Peyer's patch (tissue), 4 donors: ENCODE results near the gene TMEM87B. TPM values are rescaled to one million over a fixed set of nuclear protein-coding genes. Genes with fewer than 3 reads are reported as not detected.
A peak's percentile ranks its signal among the peaks of the same experiment; 100 is the strongest.

Experiments used
- DNase-seq, 3 donors: peaks; one replicate each; pipeline ENCODE4 v3.0.0-alpha.2; 2017 to 2019
- H3K27ac ChIP-seq, 4 donors: fragments of 200-600 bp; sonication (generic); one replicate each; pipeline ENCODE4 v1.5.1; 2016 to 2019
- H3K27me3 ChIP-seq, 2 donors: fragments of 200-600 bp; sonication (generic); one replicate each; pipeline ENCODE4 v1.5.1; 2019
- H3K36me3 ChIP-seq, 3 donors: fragments of 200-600 bp; sonication (generic); one replicate each; pipeline ENCODE4 v1.5.1; 2016 to 2019
- H3K4me1 ChIP-seq, 4 donors: fragments of 200-600 bp; sonication (generic); one replicate each; pipeline ENCODE4 v1.5.1; 2016 to 2019
- H3K4me3 ChIP-seq, 4 donors: fragments of 200-600 bp; sonication (generic); 1 replicate in 3 of 4; 2 replicates in 1 of 4; pipeline ENCODE4 v1.5.1; 2016 to 2019; ENCODE audit warnings: mild to moderate bottlenecking in 1 of 4
- H3K9me3 ChIP-seq, 4 donors: fragments of 200-600 bp; sonication (generic); one replicate each; pipeline ENCODE4 v1.5.1; 2016 to 2019; ENCODE audit warnings: mild to moderate bottlenecking in 1 of 4
- CTCF ChIP-seq, 6 experiments: fragments of 450-650 bp in 4 of 6; fragments of 200-600 bp in 2 of 6; sonication (generic) in 1 of 6; IDR thresholded peaks; one replicate each; pipeline ENCODE4 v1.5.1; 2017 to 2019; ENCODE audit warnings: antibody characterized with exemption in 6 of 6, mild to moderate bottlenecking in 3 of 6, moderate library complexity in 1 of 6
- POLR2A ChIP-seq, 2 donors: fragments of 450-650 bp; IDR thresholded peaks; one replicate each; pipeline ENCODE4 v1.5.1; 2017; ENCODE audit warnings: antibody characterized with exemption in 2 of 2, mild to moderate bottlenecking in 2 of 2, moderate library complexity in 2 of 2
- total RNA-seq, 4 donors: library from RNA; depleted of rRNA; stranded (reverse); fragments of >200 nt; gene quantifications; one replicate each; pipeline ENCODE4 v1.1.0, GENCODE V29; 2016

TMEM87B gene
- total RNA-seq, 4 donors from 2014 or later, result 22.3 to 85.6 (median 48.6) TPM

- H3K4me3 ChIP-seq, result no peak overlapping the region
- no peaks in the 10 kb centered on the region for H3K9me3 ChIP-seq
- H3K27ac ChIP-seq, result peak overlapping the region in 2 of 4 donors; percentile 64 to 72
- H3K4me1 ChIP-seq, result peaks cover 0 to 11% (median 0%) of the 10 kb centered on the region in 4 donors
- H3K27me3 ChIP-seq, result no peaks in the 10 kb centered on the region
- DNase-seq, result peak in 2 of 3 donors; percentile 59 to 72
- no peaks in the 10 kb centered on the region for H3K36me3 ChIP-seq
- TF ChIP-seq CTCF (IDR thresholded peaks at IDR 0.05) (peak in 1 of 6 experiments; percentile 7), POLR2A (IDR thresholded peaks at IDR 0.05) (no peak)
These were observed 33.8 kb upstream of the TMEM87B start for GRCh38 chr2:112021290-112021689.

DNA sequence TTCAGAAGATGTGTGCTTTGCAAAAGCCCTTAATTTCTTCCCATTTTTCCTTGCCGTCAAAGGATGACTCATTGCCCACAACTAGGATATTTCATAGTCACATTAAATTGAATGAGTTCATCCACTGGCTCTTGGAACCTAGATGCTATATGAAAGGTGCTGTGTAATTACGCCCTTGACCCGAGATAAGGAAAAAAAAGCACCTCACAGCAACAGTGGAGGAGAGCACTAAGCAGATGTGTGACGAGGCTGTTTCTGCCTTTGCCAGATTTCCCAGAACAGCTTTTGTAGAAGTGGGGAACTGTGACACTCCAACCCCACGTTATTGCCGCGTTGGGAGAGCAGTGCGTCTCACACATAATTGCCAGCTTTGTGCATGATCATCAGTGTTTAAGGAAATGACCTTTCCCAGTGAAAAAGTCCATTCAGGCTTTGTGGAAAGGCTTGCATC, 33.3 kb upstream of the TMEM87B start:
- Histone ChIP-seq H3K27me3 (no peaks in the 10 kb centered on the region), H3K4me3 (no peak overlapping the region), H3K9me3 (no peaks in the 10 kb centered on the region), H3K4me1 (peaks cover 0 to 11% (median 0%) of the 10 kb centered on the region in 4 donors), H3K27ac (peak overlapping the region in 2 of 4 donors; percentile 64 to 72), H3K36me3 (no peaks in the 10 kb centered on the region)
- TF ChIP-seq POLR2A (IDR thresholded peaks at IDR 0.05) (no peak), CTCF (IDR thresholded peaks at IDR 0.05) (no peak)
- no peak for DNase-seq

DNA sequence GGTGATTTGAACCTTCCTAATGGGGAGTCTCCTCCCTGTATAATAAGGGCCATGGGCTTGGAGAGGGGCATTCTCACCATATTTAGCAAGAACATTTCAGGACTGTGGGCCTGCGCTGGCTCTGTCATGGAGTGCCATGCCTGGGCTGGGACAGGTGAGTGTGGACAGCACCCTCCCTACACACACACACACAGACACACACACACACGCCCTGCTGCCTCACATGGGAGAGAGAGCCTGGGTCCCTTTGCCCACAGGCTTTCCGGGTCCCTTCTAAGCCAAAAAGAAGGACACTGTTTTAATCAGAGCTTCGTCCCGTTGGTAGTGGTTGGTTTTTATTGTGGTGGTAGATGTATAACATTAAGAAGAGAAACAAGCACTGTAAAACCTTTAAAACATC, 31.4 kb upstream of the TMEM87B start:
- no peak for DNase-seq
- Histone ChIP-seq H3K27ac (no peak overlapping the region), H3K9me3 (no peaks in the 10 kb centered on the region), H3K27me3 (no peaks in the 10 kb centered on the region), H3K4me3 (no peak overlapping the region), H3K4me1 (peaks cover 0 to 11% (median 0%) of the 10 kb centered on the region in 4 donors), H3K36me3 (no peaks in the 10 kb centered on the region)
- TF ChIP-seq POLR2A (IDR thresholded peaks at IDR 0.05) (no peak), CTCF (IDR thresholded peaks at IDR 0.05) (no peak)

GRCh38 chr2:112024231-112024630, 30.8 kb upstream of the TMEM87B start:
- TF ChIP-seq POLR2A (IDR thresholded peaks at IDR 0.05) (no peak), CTCF (IDR thresholded peaks at IDR 0.05) (no peak)
- H3K4me3 ChIP-seq, result no peak overlapping the region
- no peak for DNase-seq
- no peak overlapping the region for H3K27ac ChIP-seq
- no peaks in the 10 kb centered on the region for H3K27me3 ChIP-seq
- peaks cover 0 to 11% (median 0%) of the 10 kb centered on the region in 4 donors for H3K4me1 ChIP-seq
- H3K36me3 ChIP-seq, result no peaks in the 10 kb centered on the region
- H3K9me3 ChIP-seq, result no peaks in the 10 kb centered on the region

DNA sequence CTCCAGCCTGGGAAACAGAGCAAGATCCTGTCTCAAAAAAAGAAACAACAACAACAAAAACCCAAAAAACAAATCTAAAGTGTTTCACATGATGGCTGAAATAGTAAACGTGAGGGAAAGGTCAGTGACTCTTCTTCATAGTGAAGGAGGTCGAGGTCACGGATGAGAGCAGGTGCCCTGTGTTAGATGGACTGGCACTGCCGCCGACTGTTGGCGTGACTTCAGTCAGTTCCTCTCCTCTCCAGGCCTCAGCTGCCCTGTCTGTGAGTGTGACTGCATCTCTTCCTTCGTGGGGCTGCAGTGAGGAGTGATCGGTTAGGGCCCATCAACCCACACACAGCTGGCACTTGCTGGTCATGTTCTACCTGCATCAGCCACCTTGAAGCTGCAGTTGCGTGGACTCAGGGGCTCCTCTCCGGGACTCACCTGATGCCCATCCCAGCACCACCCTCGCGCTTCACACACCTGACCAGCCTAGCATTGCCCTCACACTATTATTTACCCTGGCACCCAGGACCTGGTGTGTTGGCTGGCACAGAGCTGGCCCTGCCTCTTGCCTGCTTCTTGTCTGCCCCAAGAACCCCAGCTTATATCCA, 30.1 kb upstream of the TMEM87B start:
- no peak for TF ChIP-seq CTCF (IDR thresholded peaks at IDR 0.05)
- no peak for TF ChIP-seq POLR2A (IDR thresholded peaks at IDR 0.05)
- Histone ChIP-seq H3K4me3 (no peak overlapping the region), H3K27ac (no peak overlapping the region), H3K36me3 (no peaks in the 10 kb centered on the region), H3K27me3 (no peaks in the 10 kb centered on the region), H3K9me3 (no peaks in the 10 kb centered on the region), H3K4me1 (peaks cover 0 to 11% (median 0%) of the 10 kb centered on the region in 4 donors)
- no peak for DNase-seq
